ENCODE results near the gene FEZ2.

The FEZ2 gene

DNA sequence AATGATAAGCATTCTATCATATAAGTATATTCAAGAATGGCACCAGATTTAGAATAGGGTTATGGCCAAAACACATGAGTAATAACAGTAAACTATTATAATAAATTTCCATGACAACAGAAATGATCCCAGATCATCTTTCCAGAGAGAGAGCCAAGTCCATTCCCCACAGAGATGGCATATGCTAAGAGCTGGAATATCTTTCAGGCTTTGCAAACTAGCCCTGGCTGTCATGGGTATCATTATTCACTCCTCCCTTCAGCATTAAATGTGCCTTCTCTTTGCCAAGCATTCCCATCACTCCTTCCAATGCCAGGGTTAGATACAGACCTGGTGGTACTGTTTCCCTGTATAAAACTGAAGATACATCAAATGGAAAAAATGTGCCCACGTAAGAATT is 10.9 kb downstream of the FEZ2 start:
- TF ChIP-seq, protein P1, sequence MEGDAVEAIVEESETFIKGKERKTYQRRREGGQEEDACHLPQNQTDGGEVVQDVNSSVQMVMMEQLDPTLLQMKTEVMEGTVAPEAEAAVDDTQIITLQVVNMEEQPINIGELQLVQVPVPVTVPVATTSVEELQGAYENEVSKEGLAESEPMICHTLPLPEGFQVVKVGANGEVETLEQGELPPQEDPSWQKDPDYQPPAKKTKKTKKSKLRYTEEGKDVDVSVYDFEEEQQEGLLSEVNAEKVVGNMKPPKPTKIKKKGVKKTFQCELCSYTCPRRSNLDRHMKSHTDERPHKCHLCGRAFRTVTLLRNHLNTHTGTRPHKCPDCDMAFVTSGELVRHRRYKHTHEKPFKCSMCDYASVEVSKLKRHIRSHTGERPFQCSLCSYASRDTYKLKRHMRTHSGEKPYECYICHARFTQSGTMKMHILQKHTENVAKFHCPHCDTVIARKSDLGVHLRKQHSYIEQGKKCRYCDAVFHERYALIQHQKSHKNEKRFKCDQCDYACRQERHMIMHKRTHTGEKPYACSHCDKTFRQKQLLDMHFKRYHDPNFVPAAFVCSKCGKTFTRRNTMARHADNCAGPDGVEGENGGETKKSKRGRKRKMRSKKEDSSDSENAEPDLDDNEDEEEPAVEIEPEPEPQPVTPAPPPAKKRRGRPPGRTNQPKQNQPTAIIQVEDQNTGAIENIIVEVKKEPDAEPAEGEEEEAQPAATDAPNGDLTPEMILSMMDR (IDR thresholded peaks at IDR 0.05; ENCODE audit: low read depth, low read length) = no peak
- TF ChIP-seq, protein P2, sequence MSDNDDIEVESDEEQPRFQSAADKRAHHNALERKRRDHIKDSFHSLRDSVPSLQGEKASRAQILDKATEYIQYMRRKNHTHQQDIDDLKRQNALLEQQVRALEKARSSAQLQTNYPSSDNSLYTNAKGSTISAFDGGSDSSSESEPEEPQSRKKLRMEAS (IDR thresholded peaks at IDR 0.05; ENCODE audit: low read depth, low read length) = no peak
- no peak for TF ChIP-seq POLR2A (IDR thresholded peaks at IDR 0.05; ENCODE audit: extremely low read depth, insufficient read length)
- TF ChIP-seq MYC (IDR thresholded peaks at IDR 0.05; ENCODE audit: low read depth, low read length) = no peak
- no peak for DNase-seq (ENCODE audit: low read depth)

DNA sequence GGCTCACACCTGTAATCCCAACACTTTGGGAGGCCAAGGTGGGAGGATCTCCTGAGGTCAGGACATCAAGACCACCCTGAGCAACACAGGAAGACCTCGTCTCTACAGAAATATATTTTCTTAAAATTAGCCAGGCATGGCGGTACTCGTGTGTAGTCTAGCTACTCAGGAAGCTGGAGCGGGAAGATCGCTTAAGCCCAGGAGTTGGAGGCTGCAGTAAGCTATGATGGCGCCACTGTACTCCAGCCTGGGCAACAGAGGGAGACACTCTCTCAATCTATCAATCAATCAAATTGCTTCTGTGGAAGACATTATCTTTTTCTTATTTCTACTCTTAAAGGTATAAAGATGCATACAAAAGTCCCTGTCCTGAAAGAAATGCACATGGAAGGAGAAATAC is 11.3 kb downstream of the FEZ2 start:
- no peak overlapping the region for H3K4me3 ChIP-seq (ENCODE audit: low read depth, low read length)
- no peak for DNase-seq (ENCODE audit: low read depth)
- no peak for TF ChIP-seq POLR2A (IDR thresholded peaks at IDR 0.05; ENCODE audit: extremely low read depth, insufficient read length)
- TF ChIP-seq, protein P2 (IDR thresholded peaks at IDR 0.05; ENCODE audit: low read depth, low read length) = no peak
- TF ChIP-seq, protein P1 (IDR thresholded peaks at IDR 0.05; ENCODE audit: low read depth, low read length) = no peak
- TF ChIP-seq MYC (IDR thresholded peaks at IDR 0.05; ENCODE audit: low read depth, low read length) = no peak

More for the DNA sequence above, 10.9 kb downstream of the FEZ2 start:
- H3K4me3 ChIP-seq (ENCODE audit: low read depth, low read length) = no peak overlapping the region

DNA sequence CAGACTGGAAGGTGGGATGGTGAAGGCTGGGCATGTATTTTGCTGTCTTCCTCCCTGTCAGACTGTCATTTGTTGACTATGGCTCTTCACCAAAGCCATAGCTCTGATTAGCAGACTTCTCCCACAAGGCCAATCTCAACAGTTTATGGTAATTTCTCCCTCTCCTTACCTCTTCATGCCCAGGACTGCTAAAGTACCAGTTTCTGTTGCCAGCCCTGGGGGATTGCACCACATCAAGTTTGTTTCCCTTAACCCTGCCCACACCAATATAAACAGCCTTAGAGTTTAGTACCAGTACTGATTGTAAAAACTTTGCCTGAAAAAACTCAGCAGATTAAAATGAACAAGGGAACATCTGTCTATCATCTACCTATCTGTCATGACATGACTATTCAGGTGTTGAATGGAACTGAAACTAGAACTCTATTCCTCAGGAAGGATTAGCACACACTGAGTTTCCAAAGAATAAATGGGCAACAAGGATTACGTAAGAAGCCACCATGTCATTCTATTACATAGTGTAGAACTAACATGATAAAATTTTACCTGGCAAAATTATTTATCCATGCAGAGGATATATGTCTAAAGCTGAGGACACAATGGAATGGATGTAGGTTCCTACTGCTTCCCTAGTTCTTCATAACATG is 13.7 kb downstream of the FEZ2 start:
- TF ChIP-seq, protein P2 (IDR thresholded peaks at IDR 0.05; ENCODE audit: low read depth, low read length) = no peak
- TF ChIP-seq POLR2A (IDR thresholded peaks at IDR 0.05; ENCODE audit: extremely low read depth, insufficient read length) (no peak), MYC (IDR thresholded peaks at IDR 0.05; ENCODE audit: low read depth, low read length) (no peak)
- TF ChIP-seq, protein P1 (IDR thresholded peaks at IDR 0.05; ENCODE audit: low read depth, low read length) = no peak
- H3K4me3 ChIP-seq (ENCODE audit: low read depth, low read length) = no peak overlapping the region
- no peak for DNase-seq (ENCODE audit: low read depth)

DNA sequence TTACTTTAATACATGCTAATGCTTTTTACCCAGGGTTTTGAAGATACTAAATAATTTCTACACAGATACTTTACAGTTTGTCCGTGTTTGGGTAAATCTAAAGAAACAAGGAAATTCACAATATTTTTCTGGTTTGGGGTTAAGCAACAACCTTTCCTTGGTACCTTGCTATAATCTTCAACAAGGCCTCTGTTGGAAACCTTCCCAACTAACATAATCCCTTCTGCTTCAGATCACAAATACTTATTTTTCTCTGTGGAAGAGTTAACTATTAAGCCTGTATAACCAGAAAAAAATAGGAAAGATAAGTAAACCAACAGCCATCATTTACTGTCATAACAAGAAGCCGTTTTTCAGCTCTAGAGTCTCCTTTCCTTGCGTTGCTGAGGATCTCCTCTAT is 15.0 kb downstream of the FEZ2 start:
- TF ChIP-seq, protein P1 (IDR thresholded peaks at IDR 0.05; ENCODE audit: low read depth, low read length) = no peak
- TF ChIP-seq, protein P2 (IDR thresholded peaks at IDR 0.05; ENCODE audit: low read depth, low read length) = no peak
- no peak for TF ChIP-seq POLR2A (IDR thresholded peaks at IDR 0.05; ENCODE audit: extremely low read depth, insufficient read length)
- TF ChIP-seq MYC (IDR thresholded peaks at IDR 0.05; ENCODE audit: low read depth, low read length) = no peak
- no peak overlapping the region for H3K4me3 ChIP-seq (ENCODE audit: low read depth, low read length)
- DNase-seq (ENCODE audit: low read depth) = no peak

DNA sequence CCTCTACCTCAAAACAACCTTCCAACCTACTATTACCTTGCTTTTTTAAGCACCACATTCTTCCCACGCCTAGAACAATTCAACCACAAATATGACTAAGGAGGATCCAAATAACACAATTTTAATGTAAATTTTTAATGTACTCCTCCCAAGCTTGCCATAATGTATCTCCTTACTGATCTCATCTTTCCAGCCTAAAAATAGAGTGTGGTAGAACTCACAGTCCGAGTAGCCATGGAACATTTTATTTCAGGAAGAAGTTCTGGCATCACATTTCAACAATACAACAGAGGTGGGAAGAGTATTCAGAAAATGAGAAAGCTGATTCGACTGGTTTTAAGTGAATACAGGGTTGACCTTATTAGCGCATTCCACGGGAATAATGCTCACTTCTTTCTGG is 15.4 kb downstream of the FEZ2 start:
- H3K4me3 ChIP-seq (ENCODE audit: low read depth, low read length) = no peak overlapping the region
- no peak for DNase-seq (ENCODE audit: low read depth)
- TF ChIP-seq POLR2A (IDR thresholded peaks at IDR 0.05; ENCODE audit: extremely low read depth, insufficient read length) (no peak), MYC (IDR thresholded peaks at IDR 0.05; ENCODE audit: low read depth, low read length) (no peak)
- TF ChIP-seq, protein P2 (IDR thresholded peaks at IDR 0.05; ENCODE audit: low read depth, low read length) = no peak
- TF ChIP-seq, protein P1 (IDR thresholded peaks at IDR 0.05; ENCODE audit: low read depth, low read length) = no peak

Measured in NB4 (cell line).